GM13977 (cell line): ENCODE measurements around the gene DCLK3.

ENCODE experiments used
- DNase-seq: peaks from one replicate; pipeline ENCODE4 v3.0.0; 2012; ENCODE audit warnings: low spot score
- CTCF ChIP-seq: IDR thresholded peaks from 2 replicates; pipeline ENCODE4 v1.5.1; 2012; ENCODE audit warnings: mild to moderate bottlenecking, control low read depth; ENCODE audit not compliant: insufficient read depth; ENCODE audit errors: extremely low read depth, missing control alignments
- in situ Hi-C: fragments of 300-500 bp; cut with MboI; formaldehyde crosslinking; loops from one replicate; pipeline ENCODE4 v1.12.0; 2022; ENCODE audit warnings: low sequenced_read_pairs, low pct_unique_long_range_greater_than_20kb, mixed read lengths, inconsistent platforms; ENCODE audit not compliant: unreplicated experiment

DCLK3 gene

DNA sequence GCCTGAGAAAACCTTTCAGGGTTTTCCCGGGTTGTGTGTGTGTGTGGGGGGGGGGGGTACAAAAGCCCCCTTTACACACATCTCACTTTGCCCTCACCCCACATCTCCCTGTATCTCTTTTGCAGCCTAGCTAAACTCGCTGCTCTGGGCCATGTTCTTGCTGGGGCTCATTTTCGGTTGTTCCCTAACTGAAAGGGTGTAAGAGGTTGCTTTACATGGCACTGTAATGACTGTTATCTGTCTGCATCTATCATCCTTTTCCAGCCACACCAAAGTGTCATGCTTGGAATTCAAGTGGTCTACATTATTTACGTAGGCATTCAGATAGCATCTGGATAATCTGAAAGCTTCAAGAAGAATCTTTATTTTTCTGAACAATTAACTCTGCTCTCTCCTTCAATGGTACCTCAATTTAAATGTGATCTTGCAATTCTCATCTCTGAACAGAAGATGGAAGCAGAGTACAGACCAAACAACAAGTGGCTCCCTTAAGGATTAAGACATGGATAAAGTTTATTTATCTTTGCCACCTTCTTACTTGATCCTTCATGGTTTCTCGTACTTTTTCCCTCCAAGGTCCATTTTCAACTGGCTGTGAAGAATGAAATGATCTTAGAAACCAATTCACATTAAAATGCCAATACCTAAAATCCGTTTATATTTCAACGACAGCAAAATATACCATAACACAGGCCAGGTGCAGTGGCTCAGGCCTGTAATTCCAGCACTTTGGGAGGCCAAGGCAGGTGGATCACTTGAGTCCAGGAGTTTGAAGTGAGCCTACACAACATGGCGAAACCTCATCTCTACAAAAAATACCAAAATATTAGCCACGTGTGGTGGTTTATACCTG is 34.9 kb downstream of the DCLK3 start:
- peak; percentile 40 for DNase-seq
- TF ChIP-seq CTCF, result peak; percentile 67
- in situ Hi-C loops, result loop anchor here (10.0 to 25.0 kb wide), 2 partner anchors 225 to 483 kb away; no protein-coding TSS in a partner anchor

DNA sequence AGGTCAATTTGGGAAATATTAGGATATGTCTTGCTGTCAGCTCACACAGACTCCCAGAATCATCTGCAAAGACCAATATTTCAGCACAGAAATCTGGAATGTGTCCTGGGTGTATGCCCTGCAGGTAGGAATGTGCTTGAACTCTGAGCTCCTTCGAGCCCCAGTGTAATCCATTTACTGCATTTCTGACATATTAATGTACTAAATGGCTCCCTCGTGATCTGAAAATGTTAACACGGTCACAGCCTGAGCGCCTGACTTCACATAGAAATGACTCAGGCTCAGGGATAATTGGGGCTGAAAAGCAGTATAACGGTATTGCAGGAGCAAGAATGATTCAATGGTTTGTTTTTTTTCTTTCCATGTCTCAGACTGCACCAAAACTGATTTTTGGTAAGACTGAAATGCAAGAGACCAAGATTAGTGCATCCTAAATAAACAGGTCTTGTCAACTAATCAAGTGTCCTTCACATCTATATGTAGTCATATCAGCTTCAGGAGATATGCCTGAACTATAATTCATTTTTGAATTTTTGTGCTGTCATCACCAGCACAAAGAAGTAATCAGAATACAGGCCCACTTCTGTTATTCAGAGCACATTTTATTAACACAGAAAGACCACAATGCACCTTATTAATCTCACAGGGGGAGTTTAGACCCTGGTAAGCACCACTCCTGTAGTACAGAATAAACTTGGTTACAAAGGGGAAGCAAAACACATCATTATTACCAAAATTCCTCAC is 49.8 kb downstream of the DCLK3 start:
- no peak for DNase-seq
- in situ Hi-C loops, result loop anchor here (25.0 kb wide), 1 partner anchor 752 kb away; no protein-coding TSS in a partner anchor
- TF ChIP-seq CTCF, result no peak

DNA sequence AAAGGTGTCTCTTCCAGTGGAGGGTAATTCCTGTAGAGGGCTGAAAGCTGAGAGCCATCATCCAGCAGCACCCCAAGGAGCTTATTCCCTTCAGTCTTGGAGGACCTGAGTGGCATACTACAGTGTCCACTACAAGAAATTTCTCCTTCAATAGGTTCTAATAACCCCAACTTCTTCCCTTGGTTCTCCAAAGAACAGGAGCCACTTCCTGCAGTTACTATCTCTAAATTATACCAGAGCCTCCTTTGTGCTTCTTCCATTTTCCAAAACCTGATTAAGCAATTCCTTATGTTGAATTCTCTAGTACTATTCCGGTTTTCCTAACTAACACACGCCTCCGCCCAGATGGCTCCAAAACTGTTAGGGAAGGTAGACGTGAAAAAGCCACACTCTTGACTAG is 50.4 kb downstream of the DCLK3 start:
- no peak for DNase-seq
- in situ Hi-C loops, result loop anchor here (25.0 kb wide), 1 partner anchor 752 kb away; no protein-coding TSS in a partner anchor
- TF ChIP-seq CTCF, result no peak

DNA sequence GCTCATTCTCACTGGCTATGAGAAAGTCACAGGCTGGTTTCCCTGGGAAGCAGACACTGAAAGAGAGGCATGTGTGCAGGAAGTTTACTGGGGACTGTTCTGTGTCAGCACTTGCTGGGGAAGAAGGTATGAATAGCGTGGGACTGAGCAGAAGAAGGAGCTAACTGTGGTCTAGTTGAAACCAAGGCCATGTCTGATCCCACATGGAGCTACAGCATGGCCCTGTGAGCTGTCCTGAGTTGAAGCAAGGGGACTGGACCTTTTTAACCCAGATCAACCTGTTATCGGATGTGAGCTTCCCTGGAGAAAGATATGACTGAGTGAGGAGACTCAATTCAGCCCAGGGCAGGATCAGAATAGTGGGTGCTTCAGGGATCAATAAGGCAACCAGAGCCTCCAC is 53.7 kb downstream of the DCLK3 start:
- no peak for DNase-seq
- TF ChIP-seq CTCF, result no peak
- in situ Hi-C loops, result loop anchor here (25.0 kb wide), 1 partner anchor 748 kb away; no protein-coding TSS in a partner anchor

- no peak for TF ChIP-seq CTCF
- DNase-seq, result no peak
- in situ Hi-C loops, result loop anchor here (25.0 kb wide), 1 partner anchor 748 kb away; no protein-coding TSS in a partner anchor
These were observed 54.5 kb downstream of the DCLK3 start for GRCh38 chr3:36709826-36710365.

DNA sequence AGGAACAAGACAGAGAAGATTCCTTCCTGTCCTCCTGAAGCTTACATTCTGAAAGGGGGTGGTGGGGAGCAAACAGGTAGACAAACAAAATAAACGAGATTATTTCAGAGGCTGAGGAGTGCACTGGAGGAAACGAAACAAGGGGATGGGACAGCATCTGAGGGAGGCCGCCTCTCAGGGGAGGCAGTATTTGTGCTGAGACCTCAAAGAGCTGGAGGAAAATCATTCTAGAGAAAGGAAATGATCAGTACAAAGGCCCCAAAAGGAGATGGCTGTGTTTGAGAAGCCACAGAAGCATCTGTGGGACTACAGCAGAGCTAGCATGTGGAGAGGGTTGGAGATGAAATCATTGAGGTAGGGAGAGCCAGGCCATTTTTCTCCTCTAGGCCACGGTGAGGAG is 55.1 kb downstream of the DCLK3 start:
- no peak for TF ChIP-seq CTCF
- in situ Hi-C loops, result loop anchor here (25.0 kb wide), 1 partner anchor 747 kb away; no protein-coding TSS in a partner anchor
- no peak for DNase-seq
